Karpas-422 (cell line): ENCODE data around the gene PTAR1. TPM values are rescaled to one million over a fixed set of nuclear protein-coding genes. Genes with fewer than 3 reads are reported as not detected.
A peak's percentile ranks its signal among the peaks of the same experiment; 100 is the strongest.

ENCODE experiments used
- DNase-seq: peaks from one replicate; pipeline ENCODE4 v3.0.0-alpha.2; 2015
- H2AFZ ChIP-seq: fragments of 200-600 bp; sonication (generic); 2 replicates; pipeline ENCODE4 v1.6.1; 2014; ENCODE audit warnings: antibody characterized with exemption, low read length, mixed read lengths
- H3K27ac ChIP-seq: fragments of 200-600 bp; sonication (generic); 2 replicates; pipeline ENCODE4 v1.5.1; 2014; ENCODE audit warnings: mild to moderate bottlenecking, low read length, moderate library complexity
- H3K27me3 ChIP-seq: fragments of 200-600 bp; sonication (generic); 2 replicates; pipeline ENCODE4 v1.6.1; 2014; ENCODE audit warnings: low read length, mixed read lengths
- H3K36me3 ChIP-seq: fragments of 200-600 bp; sonication (generic); 2 replicates; pipeline ENCODE4 v1.6.1; 2014; ENCODE audit warnings: low read length, mixed read lengths; ENCODE audit not compliant: insufficient read depth
- H3K4me1 ChIP-seq: fragments of 200-600 bp; sonication (generic); 2 replicates; pipeline ENCODE4 v1.6.1; 2014; ENCODE audit warnings: mild to moderate bottlenecking, low read length, mixed read lengths
- H3K4me2 ChIP-seq: fragments of 200-600 bp; sonication (generic); 2 replicates; pipeline ENCODE4 v1.6.1; 2014; ENCODE audit warnings: low read length, low read depth, mild to moderate bottlenecking; ENCODE audit not compliant: poor library complexity, severe bottlenecking
- H3K4me3 ChIP-seq: fragments of 200-600 bp; sonication (generic); 2 replicates; pipeline ENCODE4 v1.5.1; 2014; ENCODE audit warnings: mild to moderate bottlenecking, antibody characterized with exemption, low read length, mixed read lengths
- H3K79me2 ChIP-seq: fragments of 200-600 bp; sonication (generic); 2 replicates; pipeline ENCODE4 v1.6.1; 2014; ENCODE audit warnings: mild to moderate bottlenecking, low read length, mixed read lengths
- H3K9ac ChIP-seq: fragments of 200-600 bp; sonication (generic); 2 replicates; pipeline ENCODE4 v1.6.0; 2014; ENCODE audit warnings: low read length
- H3K9me2 ChIP-seq: fragments of 200-600 bp; sonication (generic), shearing (Covaris generic); replicated peaks from 2 replicates; pipeline ENCODE4 v1.6.0; 2014; ENCODE audit warnings: mild to moderate bottlenecking, low read length, moderate library complexity; ENCODE audit not compliant: insufficient read depth
- H3K9me3 ChIP-seq: fragments of 300-700, 200-600 bp; sonication (generic); 2 replicates; pipeline ENCODE4 v1.6.1; 2014; ENCODE audit warnings: low read length, mixed read lengths
- H4K20me1 ChIP-seq: fragments of 200-600 bp; sonication (generic); 2 replicates; pipeline ENCODE4 v1.6.1; 2014; ENCODE audit warnings: mild to moderate bottlenecking, antibody characterized with exemption, low read length, low read depth; ENCODE audit not compliant: insufficient read depth
- total RNA-seq: library from RNA; depleted of rRNA; stranded (reverse); fragments of >200 nt; shearing (Covaris generic); gene quantifications from 2 replicates; pipeline ENCODE4 v1.2.3, GENCODE V29; 2014; ENCODE audit warnings: low replicate concordance

PTAR1 gene
- total RNA-seq, 1 experiment from 2014 or later = 73.1 TPM

- Histone ChIP-seq H3K4me2 (no peak overlapping the region), H3K4me3 (no peak overlapping the region), H3K79me2 (no peaks in the 10 kb centered on the region), H3K27me3 (no peaks in the 10 kb centered on the region), H3K9me2 (no peaks in the 10 kb centered on the region), H4K20me1 (no peaks in the 10 kb centered on the region), H2AFZ (no peak overlapping the region), H3K9ac (no peak overlapping the region), H3K4me1 (peaks cover 4% of the 10 kb centered on the region; the same call in 1 of the 2 replicates), H3K9me3 (no peaks in the 10 kb centered on the region), H3K36me3 (no peaks in the 10 kb centered on the region), H3K27ac (no peak overlapping the region)
- DNase-seq = no peak
These were observed 81.9 kb downstream of the PTAR1 start for GRCh38 chr9:69677931-69678330.

DNA sequence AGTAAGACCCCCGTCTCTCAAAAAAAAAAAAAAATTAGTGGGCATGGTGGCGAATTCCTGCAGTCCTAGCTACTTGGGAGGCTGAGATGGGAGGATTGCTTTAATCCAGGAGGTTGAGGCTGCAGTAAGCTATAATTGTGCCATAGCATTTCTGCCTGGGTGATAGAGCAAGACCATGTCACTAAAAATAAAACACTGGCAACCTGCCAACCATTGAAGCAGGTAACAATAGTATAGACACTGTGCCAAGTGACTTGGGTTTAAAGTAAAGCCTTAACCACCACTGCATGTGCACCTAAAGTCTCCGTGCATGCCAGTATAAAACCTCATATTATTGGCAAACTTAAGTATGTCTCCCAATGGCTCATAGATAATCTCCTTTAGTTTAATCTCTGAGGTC lies 84.2 kb downstream of the PTAR1 start:
- H3K9me2 ChIP-seq = no peaks in the 10 kb centered on the region
- no peaks in the 10 kb centered on the region for H3K27me3 ChIP-seq
- H3K79me2 ChIP-seq = no peaks in the 10 kb centered on the region
- H3K4me2 ChIP-seq = no peak overlapping the region
- H3K9ac ChIP-seq = no peak overlapping the region
- no peak overlapping the region for H3K27ac ChIP-seq
- no peak overlapping the region for H2AFZ ChIP-seq
- no peak overlapping the region for H3K4me3 ChIP-seq
- H3K4me1 ChIP-seq = peaks cover 4% of the 10 kb centered on the region; the same call in 1 of the 2 replicates
- no peaks in the 10 kb centered on the region for H3K9me3 ChIP-seq
- H4K20me1 ChIP-seq = no peaks in the 10 kb centered on the region
- H3K36me3 ChIP-seq = no peaks in the 10 kb centered on the region
- DNase-seq = no peak

DNA sequence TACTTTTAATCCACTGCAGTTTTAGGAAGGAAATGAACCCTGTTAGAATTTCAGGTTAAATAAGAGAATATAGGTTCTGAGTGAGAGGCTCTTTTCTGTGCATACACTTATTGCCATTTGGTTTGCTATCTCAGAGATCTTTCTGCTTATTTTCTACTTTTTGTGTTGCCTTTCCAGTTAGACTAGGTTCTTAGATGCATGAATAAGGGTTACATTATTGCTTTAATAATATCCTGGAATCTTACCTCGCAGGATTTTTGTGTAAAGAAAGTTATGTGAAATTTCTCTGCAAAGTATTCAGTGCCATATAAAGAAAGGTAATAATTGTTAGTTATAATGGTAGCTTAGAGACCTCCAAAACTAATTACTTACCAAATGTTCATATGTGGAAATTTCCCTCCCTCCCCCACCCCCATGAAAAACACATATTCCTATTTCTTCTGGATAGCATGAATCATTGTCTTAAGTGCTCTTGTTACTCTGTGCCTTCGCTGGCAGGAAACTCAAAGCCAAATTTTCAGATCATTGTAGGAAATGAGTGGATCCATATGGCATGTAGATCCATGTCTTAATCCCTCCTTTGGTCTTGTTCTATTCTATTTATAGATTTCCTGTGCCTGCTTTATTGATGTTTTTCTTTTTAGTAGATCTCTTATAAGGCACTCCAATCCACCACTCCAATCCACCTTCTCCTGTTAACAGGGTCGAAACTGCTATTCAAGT lies 84.9 kb downstream of the PTAR1 start:
- H3K4me2 ChIP-seq = no peak overlapping the region
- peaks cover 4% of the 10 kb centered on the region; the same call in 1 of the 2 replicates for H3K4me1 ChIP-seq
- H3K27me3 ChIP-seq = no peaks in the 10 kb centered on the region
- no peak for DNase-seq
- H3K36me3 ChIP-seq = no peaks in the 10 kb centered on the region
- H3K9me2 ChIP-seq = no peaks in the 10 kb centered on the region
- H3K9me3 ChIP-seq = no peaks in the 10 kb centered on the region
- H3K9ac ChIP-seq = no peak overlapping the region
- H4K20me1 ChIP-seq = no peaks in the 10 kb centered on the region
- no peak overlapping the region for H3K4me3 ChIP-seq
- H3K79me2 ChIP-seq = no peaks in the 10 kb centered on the region
- H3K27ac ChIP-seq = no peak overlapping the region
- no peak overlapping the region for H2AFZ ChIP-seq

DNA sequence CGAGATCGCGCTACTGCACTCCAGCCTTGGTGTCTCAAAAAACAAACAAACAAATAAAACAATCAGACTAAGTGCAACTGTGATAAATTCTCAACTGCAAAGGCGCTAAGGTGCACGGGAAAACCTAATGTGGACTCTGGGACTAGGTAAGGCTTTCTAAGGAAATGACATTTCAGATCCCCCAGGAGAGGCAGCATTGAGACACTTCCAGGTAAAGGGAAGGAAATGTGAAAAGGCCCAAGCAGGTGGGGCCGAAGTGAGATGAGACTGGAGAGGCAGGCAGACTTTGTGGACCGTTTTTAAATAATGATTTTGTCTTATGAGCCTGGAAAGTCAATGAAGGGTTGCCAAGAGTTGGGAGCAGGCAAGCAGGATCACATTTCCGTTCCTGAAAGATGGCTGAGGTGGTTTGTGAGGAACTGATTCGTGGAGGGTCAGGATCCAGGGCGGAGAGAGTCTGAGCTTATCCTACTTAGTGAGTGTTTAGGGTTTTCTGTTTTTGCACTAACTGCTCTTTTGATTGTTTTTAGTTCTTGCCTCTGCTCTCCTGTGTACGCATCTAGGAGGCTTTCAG lies 85.6 kb downstream of the PTAR1 start:
- no peaks in the 10 kb centered on the region for H3K9me2 ChIP-seq

DNA sequence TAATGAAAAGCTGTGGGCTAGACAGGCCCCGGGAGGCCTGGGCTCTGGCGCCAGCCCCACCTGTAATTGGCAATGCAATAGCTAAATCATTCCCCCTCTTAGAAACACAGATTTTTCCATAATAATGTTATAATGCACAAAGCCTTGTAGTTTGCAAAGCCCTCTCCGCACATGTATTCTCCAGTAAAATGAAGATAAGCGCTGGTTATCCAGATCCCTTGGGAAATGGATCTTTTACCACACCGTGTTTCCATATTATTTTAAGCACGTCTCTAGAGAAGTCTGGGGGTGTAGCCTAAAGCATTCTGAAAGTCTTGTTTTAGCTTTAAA lies 86.5 kb downstream of the PTAR1 start:
- Histone ChIP-seq H4K20me1 (no peaks in the 10 kb centered on the region), H3K4me2 (peak overlapping the region; percentile 45), H3K4me3 (no peak overlapping the region), H3K36me3 (no peaks in the 10 kb centered on the region), H3K27ac (no peak overlapping the region), H3K79me2 (no peaks in the 10 kb centered on the region), H2AFZ (peak overlapping the region; percentile 67; the same call in 1 of the 2 replicates), H3K9ac (peak overlapping the region; percentile 48; the same call in 1 of the 2 replicates), H3K4me1 (peaks cover 4% of the 10 kb centered on the region; the same call in 1 of the 2 replicates), H3K27me3 (no peaks in the 10 kb centered on the region), H3K9me2 (no peaks in the 10 kb centered on the region), H3K9me3 (no peaks in the 10 kb centered on the region)
- DNase-seq = no peak

More for the DNA sequence above, 85.6 kb downstream of the PTAR1 start:
- H3K4me3 ChIP-seq = no peak overlapping the region
- H3K4me1 ChIP-seq = peaks cover 4% of the 10 kb centered on the region; the same call in 1 of the 2 replicates
- H2AFZ ChIP-seq = no peak overlapping the region
- no peaks in the 10 kb centered on the region for H3K36me3 ChIP-seq
- DNase-seq = no peak
- H3K9ac ChIP-seq = no peak overlapping the region
- H3K4me2 ChIP-seq = no peak overlapping the region
- H3K27ac ChIP-seq = no peak overlapping the region
- no peaks in the 10 kb centered on the region for H3K27me3 ChIP-seq
- no peaks in the 10 kb centered on the region for H3K79me2 ChIP-seq
- H4K20me1 ChIP-seq = no peaks in the 10 kb centered on the region
- H3K9me3 ChIP-seq = no peaks in the 10 kb centered on the region

DNA sequence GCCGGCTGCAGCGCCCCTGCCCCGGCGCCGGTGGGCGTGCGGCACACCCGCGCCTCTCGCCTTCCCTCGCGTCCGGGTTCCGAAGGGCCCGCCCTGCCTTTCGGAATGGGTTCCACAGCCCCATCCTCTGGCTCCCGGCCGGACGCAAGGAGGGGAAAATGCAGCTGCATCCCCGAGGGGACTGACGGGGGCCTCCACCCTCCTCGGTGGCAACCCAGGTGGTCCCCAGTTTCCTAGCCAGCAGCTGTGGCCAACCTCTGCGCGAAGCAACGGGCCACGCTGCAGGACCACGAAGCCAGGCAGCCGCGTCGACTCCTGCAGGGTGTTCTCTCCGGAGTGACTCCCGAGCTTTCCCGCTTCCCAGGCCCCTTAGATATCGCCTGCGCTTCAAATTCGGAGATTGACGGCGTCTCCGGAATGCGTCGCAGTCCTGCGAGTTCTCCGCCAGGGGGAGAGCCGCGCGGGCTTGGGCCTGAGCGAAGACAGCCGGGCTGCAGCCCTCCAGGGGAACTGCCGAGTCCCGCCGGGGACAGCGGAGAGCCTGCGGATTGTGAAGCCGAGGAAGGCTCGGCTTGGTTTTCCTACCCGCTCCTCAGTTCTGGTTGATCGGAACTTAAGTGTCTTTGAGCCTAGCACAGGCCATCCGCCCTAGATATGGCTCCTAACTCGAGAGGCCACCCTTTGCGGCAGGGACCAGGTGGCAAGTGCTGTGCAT lies 87.1 kb downstream of the PTAR1 start:
- no peaks in the 10 kb centered on the region for H3K27me3 ChIP-seq
- peaks cover 4% of the 10 kb centered on the region; the same call in 1 of the 2 replicates for H3K4me1 ChIP-seq
- H3K4me3 ChIP-seq = no peak overlapping the region
- DNase-seq = peak; percentile 73
- peak overlapping the region; percentile 45 for H3K4me2 ChIP-seq
- H3K79me2 ChIP-seq = no peaks in the 10 kb centered on the region
- H2AFZ ChIP-seq = peak overlapping the region; percentile 67; the same call in 1 of the 2 replicates
- no peaks in the 10 kb centered on the region for H3K9me2 ChIP-seq
- no peaks in the 10 kb centered on the region for H3K9me3 ChIP-seq
- H3K36me3 ChIP-seq = no peaks in the 10 kb centered on the region
- peak overlapping the region; percentile 48; the same call in 1 of the 2 replicates for H3K9ac ChIP-seq
- no peaks in the 10 kb centered on the region for H4K20me1 ChIP-seq
- no peak overlapping the region for H3K27ac ChIP-seq

- Histone ChIP-seq H4K20me1 (no peaks in the 10 kb centered on the region), H3K4me1 (peaks cover 4% of the 10 kb centered on the region; the same call in 1 of the 2 replicates), H3K27me3 (no peaks in the 10 kb centered on the region), H3K9me2 (no peaks in the 10 kb centered on the region), H3K79me2 (no peaks in the 10 kb centered on the region), H3K4me2 (peak within 1 kb of the TSS; percentile 45), H3K9me3 (no peaks in the 10 kb centered on the region), H2AFZ (peak within 1 kb of the TSS; percentile 67; the same call in 1 of the 2 replicates), H3K36me3 (no peaks in the 10 kb centered on the region), H3K27ac (no peak within 1 kb of the TSS), H3K9ac (peak within 1 kb of the TSS; percentile 48; the same call in 1 of the 2 replicates), H3K4me3 (no peak within 1 kb of the TSS)
- DNase-seq = no peak
These were observed 87.8 kb downstream of the PTAR1 start, which contains the start of gene APBA1 for GRCh38 chr9:69671879-69672595. Gene APBA1, minus strand, starts transcription at chr9:69672371.
